Measurements from ENCODE around the gene CXCL8.
"Not testable (repeated sequence)": the region's sequence is repeated elsewhere in the genome, so short reads cannot be mapped to it uniquely, and the experiment has no call there.

CXCL8 gene

GRCh38 chr4:73740353-73740778 is at the start of gene CXCL8:
Gene CXCL8 (plus strand): TSS chr4:73740569. CDS start chr4:73740659, 90 bp downstream.
- DNase-seq (ENCODE audit: low read depth, low spot score): no peak

GRCh38 chr4:73691201-73691600 is 49.2 kb upstream of the CXCL8 start:
- not testable (repeated sequence) for DNase-seq (ENCODE audit: low read depth, low spot score)

DNA sequence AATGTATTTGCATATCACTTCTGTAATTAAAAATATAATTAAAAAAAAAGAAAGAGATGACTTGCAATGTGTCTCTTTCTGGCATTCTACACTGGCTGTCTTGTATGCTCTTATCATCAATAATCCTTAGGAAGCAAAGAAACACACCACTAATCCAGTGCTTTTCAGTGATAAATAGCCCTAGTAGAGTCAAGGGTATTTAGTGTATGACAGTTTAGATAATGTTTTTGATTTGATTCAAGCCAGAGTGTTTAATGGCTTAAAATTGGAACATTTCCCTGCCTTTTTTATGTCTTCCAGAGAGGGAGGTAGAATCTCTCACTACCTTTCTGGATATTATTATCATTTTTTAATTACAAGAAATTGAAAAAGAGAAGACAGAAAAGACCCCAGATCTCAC is 48.6 kb upstream of the CXCL8 start:
- no peak for DNase-seq (ENCODE audit: low read depth, low spot score)

DNA sequence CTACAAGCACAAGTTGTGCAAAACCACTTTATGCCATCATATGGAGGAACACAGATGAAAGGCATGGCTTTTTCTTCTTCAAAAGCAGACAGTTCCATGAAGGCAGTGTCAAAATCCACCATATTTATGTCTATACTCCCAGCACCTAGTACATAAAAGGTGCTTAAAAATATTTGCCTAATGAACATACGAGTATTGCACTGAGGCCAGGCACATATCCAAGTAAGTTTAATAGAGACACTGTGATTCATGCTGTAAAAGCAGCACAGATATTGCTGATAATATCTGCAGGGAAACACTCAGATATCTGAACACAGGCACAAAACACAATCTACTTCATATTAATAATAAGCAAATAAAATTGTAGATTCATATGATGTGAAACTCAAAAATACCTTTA is 48.1 kb upstream of the CXCL8 start:
- no peak for DNase-seq (ENCODE audit: low read depth, low spot score)

GRCh38 chr4:73692701-73693100 is 47.7 kb upstream of the CXCL8 start:
- DNase-seq (ENCODE audit: low read depth, low spot score): no peak

GRCh38 chr4:73693811-73694210 is 46.6 kb upstream of the CXCL8 start:
- no peak for DNase-seq (ENCODE audit: low read depth, low spot score)

- no peak for DNase-seq (ENCODE audit: low read depth, low spot score)
Observed at GRCh38 chr4:73698217-73698616, 42.2 kb upstream of the CXCL8 start.

DNA sequence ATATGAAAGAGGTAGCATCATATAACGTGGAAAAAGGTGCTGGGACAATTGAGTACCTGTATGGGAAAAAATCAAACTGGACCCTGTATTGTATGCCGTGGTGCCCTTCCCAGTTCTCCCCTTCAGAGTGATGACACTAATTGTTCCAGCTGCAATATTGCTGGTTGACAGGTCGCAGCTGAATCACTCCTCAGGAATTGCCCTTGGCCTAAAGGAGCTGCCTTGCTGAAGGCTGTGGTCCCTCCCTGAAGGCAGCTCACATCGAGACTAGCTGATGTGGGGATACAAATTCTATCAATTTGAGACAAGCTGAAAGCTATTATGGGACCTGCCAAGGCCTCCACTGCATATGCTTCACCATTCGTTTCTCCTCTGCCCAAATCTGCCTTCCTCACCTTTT is 39.3 kb upstream of the CXCL8 start:
- no peak for DNase-seq (ENCODE audit: low read depth, low spot score)

DNA sequence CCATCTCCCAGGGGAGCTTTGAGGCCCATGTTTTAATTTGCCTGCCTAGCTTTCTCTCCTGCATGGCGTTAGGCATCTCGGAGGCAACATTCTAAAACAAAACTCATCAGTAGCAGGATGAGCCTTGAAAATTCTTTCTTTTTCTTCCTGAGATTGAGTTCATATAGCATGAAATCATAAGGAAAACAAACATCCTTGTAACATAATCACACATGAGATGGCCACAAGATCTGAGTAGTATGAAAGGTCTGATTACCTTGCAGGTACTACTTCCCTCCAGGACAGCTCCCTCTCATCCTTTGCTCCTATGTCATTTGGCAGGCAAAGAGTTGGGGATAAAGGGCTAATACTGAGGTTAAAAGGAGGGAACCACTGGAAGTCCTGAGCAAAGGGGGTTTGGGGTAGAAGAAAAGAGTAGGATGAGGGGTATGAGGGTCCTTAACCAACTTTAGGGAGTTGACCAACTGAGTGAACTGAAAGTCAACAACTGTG is 37.5 kb upstream of the CXCL8 start:
- no peak for DNase-seq (ENCODE audit: low read depth, low spot score)

GRCh38 chr4:73703320-73703719 is 37.0 kb upstream of the CXCL8 start:
- no peak for DNase-seq (ENCODE audit: low read depth, low spot score)

- no peak for DNase-seq (ENCODE audit: low read depth, low spot score)
Observed at GRCh38 chr4:73704314-73705055, 35.9 kb upstream of the CXCL8 start.

GRCh38 chr4:73705056-73705432 is 35.3 kb upstream of the CXCL8 start:
- no peak for DNase-seq (ENCODE audit: low read depth, low spot score)

DNA sequence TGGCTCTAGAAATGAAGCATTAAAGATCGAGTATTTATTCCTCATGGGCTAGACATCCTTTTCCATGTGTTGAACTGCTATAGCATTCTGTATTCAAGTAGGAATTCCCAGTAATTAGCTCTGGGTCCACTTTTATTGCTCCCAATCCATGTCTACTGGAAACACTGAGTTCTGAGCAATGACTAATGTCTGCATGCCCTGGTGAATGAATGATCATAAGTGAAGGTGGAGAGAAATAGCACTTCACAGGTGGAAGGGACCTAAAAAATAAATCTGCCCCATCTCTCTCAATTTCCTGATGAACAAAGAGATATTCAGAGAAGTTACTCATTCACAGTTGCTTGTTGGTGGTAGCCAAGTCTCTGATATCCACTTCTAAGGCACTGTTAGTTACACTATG is 34.6 kb upstream of the CXCL8 start:
- DNase-seq (ENCODE audit: low read depth, low spot score): no peak

DNA sequence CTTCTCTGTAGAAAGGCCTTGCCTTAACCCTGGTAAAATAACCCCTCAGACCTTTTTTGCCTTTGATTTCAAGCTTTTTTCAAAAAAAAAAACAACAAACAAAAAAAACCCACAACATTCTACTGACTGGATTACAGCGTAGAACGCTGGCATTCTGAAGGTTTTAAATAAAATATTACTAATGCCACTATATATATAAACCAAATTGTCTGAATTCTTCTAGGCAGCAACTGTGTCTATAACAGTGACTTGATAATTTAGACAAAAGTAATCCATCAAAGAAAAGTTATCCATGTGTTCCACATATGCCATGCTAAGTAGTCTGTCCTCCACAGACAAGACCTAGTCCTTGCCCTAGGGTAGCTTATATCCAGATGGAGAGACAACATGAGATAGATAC is 33.6 kb upstream of the CXCL8 start:
- no peak for DNase-seq (ENCODE audit: low read depth, low spot score)

GRCh38 chr4:73707269-73707875 is 33.0 kb upstream of the CXCL8 start:
- no peak for DNase-seq (ENCODE audit: low read depth, low spot score)

- no peak for DNase-seq (ENCODE audit: low read depth, low spot score)
Observed at GRCh38 chr4:73707918-73708577, 32.3 kb upstream of the CXCL8 start.

- no peak for DNase-seq (ENCODE audit: low read depth, low spot score)
Observed at GRCh38 chr4:73709451-73710033, 30.8 kb upstream of the CXCL8 start.

DNA sequence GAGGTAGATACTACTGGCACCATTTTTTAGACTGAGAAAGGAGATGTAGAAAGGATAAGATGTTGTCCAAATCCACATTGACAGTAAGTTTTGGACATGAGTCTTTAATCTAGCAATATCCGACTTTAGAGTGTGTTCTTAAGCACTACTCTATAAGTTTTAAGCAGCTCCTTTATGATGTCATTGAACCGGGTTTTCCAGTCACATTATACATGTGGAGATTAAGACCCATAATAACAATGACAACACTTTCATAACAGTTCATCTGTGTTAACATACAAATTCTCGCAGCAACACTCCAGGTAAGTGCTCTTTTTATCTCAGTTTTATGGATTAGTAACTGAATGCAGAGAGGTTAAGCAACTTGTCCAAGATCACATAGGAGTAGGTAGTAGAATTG is 30.3 kb upstream of the CXCL8 start:
- no peak for DNase-seq (ENCODE audit: low read depth, low spot score)

DNA sequence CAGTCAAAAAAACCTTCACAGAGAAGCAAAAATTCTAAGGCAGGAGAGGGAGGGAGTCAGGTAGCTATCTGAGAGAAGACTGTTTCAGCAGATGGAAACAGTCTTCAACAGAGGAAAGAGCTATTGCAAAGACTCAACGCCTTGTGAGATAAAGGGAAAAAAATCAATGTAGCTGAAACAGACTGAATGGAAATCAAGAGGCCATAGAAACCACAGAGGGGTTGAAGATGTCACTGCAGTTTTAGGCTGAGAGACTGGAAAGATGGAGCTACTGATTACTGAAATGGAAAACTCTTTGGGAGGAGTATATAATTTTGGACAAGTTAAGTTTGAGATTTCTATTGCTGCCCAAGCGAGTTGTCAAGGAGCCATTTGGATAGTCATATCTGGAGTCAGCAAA is 28.4 kb upstream of the CXCL8 start:
- DNase-seq (ENCODE audit: low read depth, low spot score): no peak

- DNase-seq (ENCODE audit: low read depth, low spot score): no peak
Observed at GRCh38 chr4:73713650-73714049, 26.7 kb upstream of the CXCL8 start.

GRCh38 chr4:73714647-73715046 is 25.7 kb upstream of the CXCL8 start:
- DNase-seq (ENCODE audit: low read depth, low spot score): no peak

GRCh38 chr4:73715659-73716058 is 24.7 kb upstream of the CXCL8 start:
- no peak for DNase-seq (ENCODE audit: low read depth, low spot score)

All from activated CD4-positive, CD25-positive, alpha-beta regulatory T cell treated with anti-CD3 and anti-CD28 coated beads, Interleukin-2, amount 50 U/mL, for 16 hours (primary cell).